IgD-negative memory B cell (primary cell): ENCODE measurements around the gene TBC1D8. TPM values are rescaled to one million over a fixed set of nuclear protein-coding genes. Genes with fewer than 3 reads are reported as not detected.

Experiments used
- H3K27ac Mint-ChIP-seq, 3 donors: one replicate each; pipeline ENCODE4 v1.8.0; 2020 to 2022; ENCODE audit warnings: mild to moderate bottlenecking in 3 of 3, mixed read lengths in 3 of 3, moderate library complexity in 1 of 3
- H3K27me3 Mint-ChIP-seq: one replicate; pipeline ENCODE4 v1.8.0; 2021; ENCODE audit warnings: mixed read lengths
- H3K36me3 Mint-ChIP-seq: one replicate; pipeline ENCODE4 v1.8.0; 2020; ENCODE audit warnings: mild to moderate bottlenecking, mixed read lengths
- H3K4me1 Mint-ChIP-seq, 3 donors: one replicate each; pipeline ENCODE4 v1.8.0; 2020 to 2022; ENCODE audit warnings: mixed read lengths in 3 of 3, mild to moderate bottlenecking in 1 of 3
- H3K4me3 Mint-ChIP-seq, 4 donors: one replicate each; pipeline ENCODE4 v1.8.0; 2020 to 2022; ENCODE audit warnings: mild to moderate bottlenecking in 4 of 4, mixed read lengths in 4 of 4, moderate library complexity in 3 of 4
- H3K9me3 Mint-ChIP-seq, 3 donors: one replicate each; pipeline ENCODE4 v1.8.0; 2020 to 2021; ENCODE audit warnings: mixed read lengths in 3 of 3, mild to moderate bottlenecking in 1 of 3
- polyA plus RNA-seq: library from polyadenylated mRNA; unstranded; fragments of 300-500 nt; fragmentation: Illumina TruSeq; gene quantifications from one replicate; pipeline ENCODE4 v1.2.3, GENCODE V29; 2021

Gene TBC1D8
- polyA plus RNA-seq, 1 donor from 2014 or later = 0.78 TPM

DNA sequence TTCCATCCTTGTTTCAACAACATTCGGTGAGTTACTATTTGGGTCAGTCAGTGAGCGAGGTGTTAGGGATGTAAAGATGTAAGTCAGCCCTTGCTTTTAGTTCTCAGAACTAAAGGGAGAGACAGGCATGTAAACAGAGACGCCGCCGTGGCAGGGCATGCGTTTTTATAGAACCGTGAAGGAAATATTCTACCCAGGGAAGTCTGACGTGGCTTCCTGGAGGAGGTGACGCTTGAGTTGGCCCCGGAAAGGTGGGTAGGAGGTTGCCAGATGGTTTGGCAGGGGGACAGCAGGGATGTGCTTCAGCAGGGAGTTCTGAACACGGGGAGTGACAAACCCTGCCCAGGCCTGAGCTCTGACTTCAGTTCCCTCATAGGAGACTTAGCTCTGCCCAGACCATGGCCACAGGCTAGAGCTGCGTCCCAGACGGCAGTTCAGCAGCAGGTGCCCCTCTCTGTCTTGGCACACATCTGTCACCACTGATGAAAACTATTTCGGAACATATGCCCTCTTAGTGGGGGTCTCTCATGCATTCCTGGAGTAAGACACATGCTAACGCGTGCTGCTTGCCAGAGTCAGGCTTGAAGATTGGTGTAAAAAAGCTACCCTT lies 172.5 kb downstream of the TBC1D8 start:
- no peaks in the 10 kb centered on the region for H3K36me3 Mint-ChIP-seq
- H3K27ac Mint-ChIP-seq = no peak overlapping the region
- H3K27me3 Mint-ChIP-seq = peaks cover 15% of the 10 kb centered on the region
- H3K4me3 Mint-ChIP-seq = peak overlapping the region in 3 of 4 donors; percentile 9 to 67 (median 10)
- no peaks in the 10 kb centered on the region for H3K9me3 Mint-ChIP-seq
- peaks cover 19 to 22% (median 19%) of the 10 kb centered on the region in 3 donors for H3K4me1 Mint-ChIP-seq

DNA sequence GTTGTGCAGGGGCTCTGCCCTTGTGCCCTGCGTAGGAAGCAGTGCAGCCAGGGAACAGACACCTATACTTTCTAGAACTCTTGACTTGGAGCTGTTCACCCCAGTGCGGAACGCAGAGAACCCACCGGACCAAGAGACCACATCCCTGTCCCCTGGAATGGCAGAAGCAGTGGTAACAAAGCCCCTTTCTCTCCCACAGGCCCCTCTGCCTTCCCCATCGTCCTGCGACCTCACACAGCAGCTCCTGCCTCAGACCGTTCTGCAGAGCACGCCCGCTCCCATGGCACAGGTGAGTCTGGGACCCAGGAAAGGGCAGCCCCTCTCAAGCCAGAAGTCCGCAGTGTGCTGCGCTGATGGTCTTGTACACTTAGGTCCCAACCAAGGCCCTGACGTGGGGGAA lies 173.7 kb downstream of the TBC1D8 start:
- Mint-ChIP-seq H3K9me3 (no peaks in the 10 kb centered on the region), H3K4me3 (peak overlapping the region in 1 of 4 donors; percentile 63), H3K27me3 (peaks cover 20% of the 10 kb centered on the region), H3K27ac (no peak overlapping the region), H3K36me3 (no peaks in the 10 kb centered on the region), H3K4me1 (peaks cover 19 to 22% (median 19%) of the 10 kb centered on the region in 3 donors)

DNA sequence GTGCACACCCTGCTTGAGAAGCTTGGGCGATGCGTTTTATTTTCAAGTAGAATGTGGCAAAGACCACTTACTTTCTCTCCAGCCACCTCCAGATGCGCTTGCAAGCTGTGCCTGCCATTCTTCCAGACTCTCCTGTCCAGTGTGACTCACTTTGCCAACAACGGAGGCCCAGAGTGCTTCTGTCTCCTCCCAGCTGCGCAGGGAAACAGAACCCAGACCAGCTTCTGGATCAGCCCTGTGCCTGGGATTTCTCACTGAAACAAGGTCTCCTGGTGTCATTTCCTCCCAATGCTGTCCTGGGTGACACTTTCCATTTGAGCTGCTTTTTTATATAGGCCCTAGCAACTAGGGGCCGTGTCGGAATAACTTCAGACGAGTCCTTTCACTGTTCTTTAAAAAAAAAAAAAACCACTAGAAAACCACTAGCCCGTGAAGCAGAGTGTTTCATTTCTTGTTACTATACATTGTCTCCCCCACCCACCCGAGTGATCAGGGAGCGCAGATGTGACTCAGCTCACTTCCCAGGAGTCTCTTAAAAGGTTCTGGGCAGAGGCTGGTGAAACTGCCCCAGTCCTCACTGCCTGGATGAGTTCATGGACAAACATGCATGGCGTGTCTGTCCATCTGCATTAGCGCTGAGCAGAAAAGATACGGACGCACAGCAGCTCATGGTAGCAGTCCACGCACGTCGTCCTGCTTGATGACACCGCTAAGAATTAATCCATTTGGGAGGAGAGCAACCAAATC lies 174.4 kb downstream of the TBC1D8 start:
- peaks cover 20% of the 10 kb centered on the region for H3K27me3 Mint-ChIP-seq
- peak overlapping the region in 2 of 3 donors; percentile 12 to 52 for H3K27ac Mint-ChIP-seq
- H3K4me1 Mint-ChIP-seq = peaks cover 19 to 22% (median 19%) of the 10 kb centered on the region in 3 donors
- H3K9me3 Mint-ChIP-seq = no peaks in the 10 kb centered on the region
- peak overlapping the region in 2 of 4 donors; percentile 10 to 93 for H3K4me3 Mint-ChIP-seq
- H3K36me3 Mint-ChIP-seq = no peaks in the 10 kb centered on the region

DNA sequence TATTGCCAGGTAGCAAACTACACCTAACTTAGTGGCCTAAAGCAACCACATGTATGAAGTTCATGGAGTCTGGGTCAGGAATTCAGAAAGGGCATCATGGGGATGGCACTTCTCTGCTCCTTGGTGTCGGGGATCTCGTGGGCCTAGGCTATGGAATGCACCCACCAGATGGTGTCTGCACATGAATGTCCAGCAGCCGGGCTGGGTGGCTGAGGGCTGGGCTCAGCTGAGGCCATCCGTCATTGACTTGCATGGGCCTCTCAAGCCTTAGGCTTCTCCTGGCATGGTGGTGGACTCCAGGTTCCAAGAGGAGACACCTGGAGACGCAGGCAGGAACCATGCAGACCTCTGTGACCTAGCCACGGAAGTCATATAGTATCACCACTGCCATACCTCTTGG lies 175.1 kb downstream of the TBC1D8 start:
- Mint-ChIP-seq H3K36me3 (no peaks in the 10 kb centered on the region), H3K9me3 (no peaks in the 10 kb centered on the region)

DNA sequence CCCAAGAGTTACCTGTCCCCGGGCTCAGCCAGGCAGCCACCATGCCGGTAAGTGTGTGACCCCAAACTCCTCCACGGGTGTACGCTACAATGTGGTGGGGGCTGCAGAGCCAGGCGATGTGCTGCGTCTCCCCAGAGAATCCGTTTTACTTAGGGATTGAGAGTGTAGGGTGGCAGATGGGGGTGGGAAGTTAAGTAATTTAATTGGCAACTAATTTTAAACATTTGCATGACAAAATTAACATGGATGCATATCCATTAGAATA lies 175.7 kb downstream of the TBC1D8 start:
- peaks cover 25% of the 10 kb centered on the region for H3K27me3 Mint-ChIP-seq
- H3K4me1 Mint-ChIP-seq = peaks cover 19 to 22% (median 22%) of the 10 kb centered on the region in 3 donors
- H3K27ac Mint-ChIP-seq = no peak overlapping the region
- H3K4me3 Mint-ChIP-seq = no peak overlapping the region
- no peaks in the 10 kb centered on the region for H3K9me3 Mint-ChIP-seq
- H3K36me3 Mint-ChIP-seq = no peaks in the 10 kb centered on the region

More for the DNA sequence above, 175.1 kb downstream of the TBC1D8 start:
- H3K4me3 Mint-ChIP-seq = no peak overlapping the region
- H3K27me3 Mint-ChIP-seq = peaks cover 22% of the 10 kb centered on the region
- H3K27ac Mint-ChIP-seq = no peak overlapping the region
- peaks cover 19 to 22% (median 22%) of the 10 kb centered on the region in 3 donors for H3K4me1 Mint-ChIP-seq

DNA sequence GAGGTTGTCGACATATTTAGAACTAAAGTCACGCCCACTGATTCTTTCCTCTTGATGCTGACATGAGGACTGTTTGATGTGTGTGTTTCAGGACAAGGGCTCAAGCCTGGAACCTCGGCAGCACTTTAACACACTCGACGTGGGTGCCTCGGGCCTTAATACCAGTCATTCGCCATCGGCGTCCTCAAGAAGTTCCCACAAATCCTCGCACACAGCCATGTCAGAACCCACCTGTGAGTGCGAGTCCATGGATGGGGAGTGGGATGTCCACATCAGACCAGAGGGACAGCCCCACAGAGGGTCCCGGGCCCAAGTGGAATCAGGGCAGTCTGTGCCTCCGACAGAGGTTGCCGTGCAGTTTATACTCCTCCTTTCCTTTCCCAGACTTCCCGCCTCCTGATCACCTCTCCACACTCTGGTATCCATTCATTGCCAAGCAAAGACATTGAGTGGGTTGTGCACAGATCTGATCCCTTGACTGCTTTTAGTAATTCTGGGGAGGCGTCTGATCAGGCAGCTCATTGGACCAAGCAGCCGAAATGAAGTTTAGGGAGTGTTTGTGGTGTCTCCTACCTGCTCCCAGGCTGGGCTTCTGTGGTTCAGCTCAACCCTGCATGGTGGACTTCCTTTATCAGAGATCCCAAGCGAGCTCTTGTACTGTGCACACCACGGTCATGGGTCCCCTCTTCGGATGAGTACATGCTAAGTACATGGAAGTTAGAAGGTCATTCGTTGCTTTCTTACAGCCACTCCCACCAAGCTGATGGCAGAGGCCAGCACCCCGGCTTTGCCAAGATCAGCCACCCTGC lies 176.3 kb downstream of the TBC1D8 start:
- no peaks in the 10 kb centered on the region for H3K36me3 Mint-ChIP-seq
- H3K4me1 Mint-ChIP-seq = peaks cover 19 to 22% (median 22%) of the 10 kb centered on the region in 3 donors
- no peak overlapping the region for H3K4me3 Mint-ChIP-seq
- no peaks in the 10 kb centered on the region for H3K9me3 Mint-ChIP-seq
- peaks cover 25% of the 10 kb centered on the region for H3K27me3 Mint-ChIP-seq
- H3K27ac Mint-ChIP-seq = peak overlapping the region in 1 of 3 donors; percentile 41

DNA sequence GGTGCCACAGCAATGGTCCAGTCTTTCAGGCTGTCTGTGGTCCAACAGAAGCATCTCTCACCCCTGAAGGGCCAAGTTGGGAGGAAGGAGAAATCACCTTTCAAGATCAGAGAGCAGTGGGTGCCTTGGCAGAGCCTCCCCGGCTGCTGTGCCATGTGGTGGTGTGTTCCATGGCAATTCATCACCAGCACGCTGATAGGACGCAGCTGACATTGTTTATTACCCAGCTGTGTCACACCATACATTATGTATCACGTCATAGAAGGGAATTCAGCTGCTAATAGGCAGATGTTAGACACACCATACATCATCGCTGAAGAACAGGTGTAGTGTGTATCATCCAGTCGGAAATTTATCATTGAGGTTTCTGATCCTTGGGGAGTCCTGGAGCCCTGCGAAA lies 178.7 kb downstream of the TBC1D8 start:
- no peaks in the 10 kb centered on the region for H3K9me3 Mint-ChIP-seq

DNA sequence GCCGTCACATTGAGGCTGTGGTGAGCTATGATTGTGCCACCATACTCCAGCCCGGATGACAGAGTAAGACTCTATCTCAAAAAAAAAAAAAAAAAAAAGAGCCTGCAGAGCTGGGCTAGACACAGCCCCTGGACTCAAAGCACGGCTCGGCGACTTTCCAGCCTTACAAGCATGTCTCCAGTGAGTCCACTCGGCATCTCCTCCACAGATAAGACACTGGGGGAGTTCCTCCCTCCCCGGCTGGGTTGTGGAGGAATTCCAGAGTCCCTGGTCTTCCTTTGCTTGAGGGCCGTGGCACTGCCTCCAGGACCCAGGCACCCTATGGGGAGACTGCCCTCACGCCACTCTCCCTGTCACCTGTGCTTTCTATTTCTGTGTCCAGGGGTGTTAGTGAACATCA lies 180.0 kb downstream of the TBC1D8 start:
- no peaks in the 10 kb centered on the region for H3K36me3 Mint-ChIP-seq
- peaks cover 21% of the 10 kb centered on the region for H3K27me3 Mint-ChIP-seq
- no peak overlapping the region for H3K27ac Mint-ChIP-seq
- H3K4me1 Mint-ChIP-seq = peaks cover 0 to 2% (median 0%) of the 10 kb centered on the region in 3 donors
- H3K9me3 Mint-ChIP-seq = no peaks in the 10 kb centered on the region
- no peak overlapping the region for H3K4me3 Mint-ChIP-seq

More for the DNA sequence above, 178.7 kb downstream of the TBC1D8 start:
- no peak overlapping the region for H3K27ac Mint-ChIP-seq
- H3K27me3 Mint-ChIP-seq = peaks cover 28% of the 10 kb centered on the region
- no peak overlapping the region for H3K4me3 Mint-ChIP-seq
- H3K4me1 Mint-ChIP-seq = peaks cover 8 to 11% (median 8%) of the 10 kb centered on the region in 3 donors
- H3K36me3 Mint-ChIP-seq = no peaks in the 10 kb centered on the region

DNA sequence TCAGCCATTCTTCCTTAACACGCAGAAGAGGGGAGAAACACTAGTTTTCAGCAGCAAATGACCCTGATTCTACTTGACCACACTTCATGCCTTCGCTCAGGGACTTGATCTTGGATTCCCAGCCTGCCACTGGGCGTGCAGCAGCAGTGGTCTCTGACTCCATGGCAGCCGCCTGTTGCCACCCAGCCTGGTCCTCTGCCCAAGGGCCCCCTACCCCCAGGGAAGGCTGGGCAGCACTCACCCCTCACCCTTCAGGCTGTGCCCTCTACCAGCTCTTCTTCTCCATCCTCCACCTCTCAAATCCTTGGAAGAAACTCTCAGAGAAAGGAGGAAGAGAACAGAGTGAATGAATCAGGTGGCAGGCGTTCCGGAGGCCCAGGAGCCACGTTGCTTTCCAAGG lies 181.2 kb downstream of the TBC1D8 start:
- Mint-ChIP-seq H3K4me3 (no peak overlapping the region), H3K4me1 (peaks cover 0 to 2% (median 0%) of the 10 kb centered on the region in 3 donors), H3K36me3 (no peaks in the 10 kb centered on the region), H3K27me3 (peaks cover 18% of the 10 kb centered on the region), H3K27ac (no peak overlapping the region), H3K9me3 (no peaks in the 10 kb centered on the region)

DNA sequence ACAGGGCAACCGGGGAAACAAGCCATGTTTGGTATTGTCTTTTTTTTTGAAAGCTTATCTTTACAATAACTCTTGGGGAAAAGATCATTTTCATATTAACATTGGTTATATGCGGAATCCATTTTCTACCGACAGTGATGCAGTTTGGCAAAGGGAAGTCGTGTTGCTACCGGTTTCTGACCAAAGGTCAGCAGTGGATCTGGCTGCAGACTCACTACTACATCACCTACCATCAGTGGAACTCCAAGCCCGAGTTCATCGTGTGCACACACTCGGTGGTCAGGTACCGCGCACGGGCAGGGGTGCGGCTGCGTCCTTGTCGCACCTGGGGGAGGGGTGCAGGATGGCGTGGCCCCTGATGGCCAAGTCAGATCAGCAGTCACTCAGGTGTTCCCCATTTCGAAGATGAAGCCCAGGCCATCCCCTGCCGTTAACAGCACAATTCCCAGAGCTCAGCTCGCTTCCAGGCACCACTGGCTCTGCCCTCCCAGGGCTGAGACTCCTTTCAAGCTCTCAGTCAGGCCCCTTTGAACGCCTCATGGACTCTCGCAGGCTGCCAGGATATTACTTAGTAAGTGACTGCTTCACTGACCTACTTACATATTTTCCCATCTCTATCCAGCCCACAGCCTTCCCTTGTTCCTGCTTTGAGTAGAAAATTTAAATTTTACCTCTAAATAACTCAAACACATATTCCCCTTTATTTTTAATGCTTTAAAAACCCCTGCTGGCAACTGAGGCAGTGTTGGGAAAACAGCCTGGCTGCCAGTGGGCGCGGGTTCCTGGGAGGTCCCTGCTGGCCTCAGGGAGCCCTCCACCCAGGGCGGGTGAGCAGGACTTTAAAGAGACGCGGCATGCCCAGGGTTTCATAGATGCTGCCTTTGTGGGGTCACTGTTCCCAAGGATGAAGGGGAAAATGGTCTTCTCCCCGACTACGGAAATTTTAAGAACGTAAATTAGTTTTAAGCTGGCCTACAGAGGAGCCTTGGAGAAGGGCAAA lies 182.7 kb downstream of the TBC1D8 start:
- Mint-ChIP-seq H3K4me3 (no peak overlapping the region), H3K9me3 (no peaks in the 10 kb centered on the region), H3K4me1 (peaks cover 0 to 2% (median 0%) of the 10 kb centered on the region in 3 donors), H3K27me3 (peaks cover 16% of the 10 kb centered on the region), H3K36me3 (no peaks in the 10 kb centered on the region), H3K27ac (peak overlapping the region in 1 of 3 donors; percentile 1)

DNA sequence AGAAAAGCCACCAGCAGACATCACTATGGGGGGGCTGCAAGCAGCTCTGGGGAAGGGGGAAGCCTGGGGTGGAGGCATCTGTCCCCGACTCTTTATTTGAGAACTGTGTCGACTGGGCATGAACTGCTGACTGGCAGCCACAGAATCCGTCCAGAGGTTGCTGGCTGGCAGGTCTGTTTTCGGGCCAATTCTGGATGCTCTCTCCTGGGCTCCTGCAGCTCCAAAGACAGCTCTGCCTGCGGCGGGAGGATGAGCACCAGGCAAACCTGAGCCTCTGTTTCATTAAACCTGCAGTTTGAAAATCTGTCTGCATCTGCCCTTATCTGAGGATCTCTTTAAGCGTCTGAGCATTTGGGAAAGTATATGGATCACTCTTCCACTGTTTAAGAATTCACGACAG lies 183.5 kb downstream of the TBC1D8 start:
- peaks cover 0 to 2% (median 0%) of the 10 kb centered on the region in 3 donors for H3K4me1 Mint-ChIP-seq
- peaks cover 13% of the 10 kb centered on the region for H3K27me3 Mint-ChIP-seq
- H3K27ac Mint-ChIP-seq = peak overlapping the region in 1 of 3 donors; percentile 43
- H3K36me3 Mint-ChIP-seq = no peaks in the 10 kb centered on the region
- H3K9me3 Mint-ChIP-seq = no peaks in the 10 kb centered on the region
- H3K4me3 Mint-ChIP-seq = no peak overlapping the region

DNA sequence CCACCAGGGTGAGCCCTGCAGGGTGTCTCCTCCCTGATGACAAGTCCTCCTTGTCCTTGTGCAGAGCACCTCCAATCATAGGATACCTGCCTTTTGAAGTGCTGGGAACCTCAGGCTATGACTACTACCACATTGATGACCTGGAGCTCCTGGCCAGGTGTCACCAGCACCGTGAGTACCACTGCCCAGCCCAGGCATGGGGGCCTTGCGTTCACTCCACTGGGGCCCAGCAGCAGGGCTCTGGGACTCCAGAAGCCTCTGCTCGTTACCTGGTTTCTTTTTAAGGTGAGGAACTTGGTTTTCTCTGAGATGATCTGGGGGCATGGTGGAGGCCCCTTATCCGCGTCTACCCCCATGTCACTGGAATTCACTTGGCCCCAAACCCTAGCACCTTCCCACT lies 185.6 kb downstream of the TBC1D8 start:
- Mint-ChIP-seq H3K27ac (no peak overlapping the region), H3K4me1 (no peaks in the 10 kb centered on the region)

DNA sequence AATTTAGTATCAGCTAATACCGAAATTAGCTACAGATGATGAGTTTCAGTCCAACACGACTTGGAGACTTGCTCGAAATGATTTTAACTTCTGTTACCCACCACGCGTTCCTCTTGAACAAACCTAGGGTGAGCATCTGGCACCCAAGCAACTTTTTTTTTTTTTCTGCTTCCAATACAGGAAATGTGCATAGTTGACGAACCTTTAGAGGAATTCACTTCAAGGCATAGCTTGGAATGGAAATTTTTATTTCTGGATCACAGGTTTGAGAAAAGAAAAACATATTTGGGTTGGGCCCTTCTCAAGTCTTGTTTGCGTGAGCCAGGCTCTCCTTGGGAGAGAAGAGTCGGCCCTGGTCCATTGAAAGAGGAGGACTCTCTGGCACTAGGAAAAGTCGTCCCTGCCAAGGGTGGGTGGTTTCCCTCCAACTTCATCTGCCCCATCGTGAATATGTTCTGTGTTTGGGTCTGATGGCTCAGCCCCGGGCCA lies 186.5 kb downstream of the TBC1D8 start:
- peaks cover 6% of the 10 kb centered on the region for H3K27me3 Mint-ChIP-seq
- H3K9me3 Mint-ChIP-seq = no peaks in the 10 kb centered on the region
- no peaks in the 10 kb centered on the region for H3K4me1 Mint-ChIP-seq
- no peak overlapping the region for H3K27ac Mint-ChIP-seq
- no peaks in the 10 kb centered on the region for H3K36me3 Mint-ChIP-seq
- no peak overlapping the region for H3K4me3 Mint-ChIP-seq

More for the DNA sequence above, 185.6 kb downstream of the TBC1D8 start:
- Mint-ChIP-seq H3K36me3 (no peaks in the 10 kb centered on the region), H3K9me3 (no peaks in the 10 kb centered on the region), H3K4me3 (no peak overlapping the region), H3K27me3 (peaks cover 9% of the 10 kb centered on the region)

DNA sequence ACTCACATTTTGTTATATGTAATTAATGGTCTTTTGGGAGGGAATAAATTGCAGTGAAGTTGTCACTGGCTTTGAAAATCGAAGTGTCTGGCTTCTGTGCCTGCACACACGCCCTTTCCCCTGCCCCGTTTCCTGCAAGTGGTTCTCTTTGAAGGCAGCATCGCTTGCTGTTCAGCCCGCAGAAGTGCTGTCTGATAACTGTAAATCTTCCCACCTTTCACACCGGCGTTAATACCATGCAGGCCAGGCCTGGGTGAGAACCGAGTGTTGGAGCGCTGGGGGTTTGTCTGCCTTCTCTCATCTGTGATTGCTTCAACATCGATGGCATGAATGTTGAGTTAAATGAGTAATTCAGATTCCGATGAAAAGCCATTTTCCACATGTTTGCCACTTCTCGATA lies 187.0 kb downstream of the TBC1D8 start:
- Mint-ChIP-seq H3K4me3 (no peak overlapping the region), H3K27me3 (peaks cover 1% of the 10 kb centered on the region), H3K36me3 (no peaks in the 10 kb centered on the region), H3K4me1 (peaks cover 0 to 3% (median 0%) of the 10 kb centered on the region in 3 donors), H3K9me3 (no peaks in the 10 kb centered on the region), H3K27ac (no peak overlapping the region)
